Smooth muscle cell of the brain vasculature (primary cell): ENCODE data around the gene PLA2G4D.

ENCODE experiments used
- DNase-seq: peaks from one replicate; pipeline ENCODE4 v3.0.0-alpha.2; 2012; ENCODE audit warnings: low read depth, low spot score

Gene PLA2G4D

DNA sequence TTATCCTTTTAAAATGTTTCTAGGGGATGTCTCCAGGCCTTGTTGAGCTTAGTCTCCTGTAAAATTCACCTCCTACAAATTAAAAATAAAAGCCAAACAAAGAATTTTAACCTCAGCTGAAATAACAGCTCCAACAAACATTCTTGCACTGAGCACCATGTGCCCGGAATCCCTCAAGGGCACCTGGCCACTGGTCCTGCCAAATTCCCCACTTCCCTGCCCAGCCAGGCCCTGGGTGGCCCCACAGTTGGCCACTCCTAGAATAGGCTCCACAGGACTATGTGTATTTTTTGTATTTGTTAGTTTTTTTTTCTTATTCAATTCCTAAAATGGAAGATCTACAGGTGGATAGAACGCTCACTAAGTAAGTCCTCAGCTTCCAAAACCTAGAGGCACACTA lies 40.4 kb downstream of the PLA2G4D start:
- DNase-seq, result no peak

DNA sequence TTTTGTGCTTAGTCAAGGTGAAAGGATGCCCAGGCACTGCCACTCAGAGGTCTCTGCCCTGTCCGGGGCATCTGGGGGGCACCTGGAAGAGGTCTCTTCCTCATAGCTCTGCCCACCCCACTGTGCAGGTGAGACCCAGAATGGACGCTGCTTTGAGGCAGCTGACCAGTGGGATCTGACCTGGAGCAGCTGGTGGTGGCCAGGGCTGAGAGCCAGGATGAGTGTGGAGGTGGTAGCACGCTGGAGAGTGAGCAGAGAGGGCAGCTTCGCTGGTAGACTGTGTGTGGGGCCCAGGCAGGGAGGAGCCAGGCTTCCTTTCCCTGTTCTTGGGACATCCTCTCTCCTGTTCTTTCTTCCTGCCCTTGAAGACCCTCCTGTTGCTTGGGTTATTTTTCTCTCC lies 41.4 kb downstream of the PLA2G4D start:
- DNase-seq, result no peak

DNA sequence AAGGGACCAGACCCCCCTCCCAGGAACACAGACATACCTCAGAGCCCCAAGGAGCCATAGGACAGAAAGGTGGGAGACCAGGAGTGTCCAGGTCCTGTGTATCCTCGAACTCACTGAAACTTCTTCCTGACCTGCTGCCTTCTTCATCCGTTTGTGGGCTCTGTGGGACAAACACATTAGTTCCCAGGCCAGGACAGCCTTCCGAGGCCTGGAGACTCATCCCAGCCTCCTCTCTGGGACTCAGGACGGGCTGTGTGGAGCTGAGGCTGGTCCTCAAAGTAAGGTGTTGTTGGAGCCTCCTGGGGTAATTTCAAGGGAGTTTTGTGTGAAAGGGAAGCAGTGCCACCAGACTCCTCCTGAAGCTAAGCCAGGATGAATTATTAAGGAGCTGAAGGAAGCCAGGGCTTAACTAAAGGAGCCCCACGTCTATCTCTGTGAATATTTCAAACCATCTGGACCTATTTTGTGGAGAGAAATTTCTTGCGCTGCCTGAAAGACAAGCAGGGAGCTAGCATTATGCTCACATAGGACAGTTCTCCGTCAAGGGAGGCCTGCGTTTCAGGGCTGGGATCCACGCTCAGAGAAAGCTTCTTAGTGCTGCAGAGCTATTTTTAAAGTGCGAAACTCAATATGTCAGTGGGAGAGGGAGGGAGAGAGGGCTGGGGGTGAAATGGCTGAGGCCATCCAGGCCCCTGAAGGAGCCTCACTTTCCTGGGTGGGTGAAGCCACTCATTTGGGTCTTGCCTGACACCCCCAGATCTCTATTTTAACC lies 43.7 kb downstream of the PLA2G4D start:
- no peak for DNase-seq

- DNase-seq, result no peak
Observed at GRCh38 chr15:42048821-42049200, 45.6 kb downstream of the PLA2G4D start.

GRCh38 chr15:42048080-42048820 lies 46.1 kb downstream of the PLA2G4D start:
- DNase-seq, result no peak

- no peak for DNase-seq
Observed at GRCh38 chr15:42046597-42046996, 47.8 kb downstream of the PLA2G4D start.

GRCh38 chr15:42045211-42045615 lies 49.1 kb downstream of the PLA2G4D start:
- DNase-seq, result no peak

DNA sequence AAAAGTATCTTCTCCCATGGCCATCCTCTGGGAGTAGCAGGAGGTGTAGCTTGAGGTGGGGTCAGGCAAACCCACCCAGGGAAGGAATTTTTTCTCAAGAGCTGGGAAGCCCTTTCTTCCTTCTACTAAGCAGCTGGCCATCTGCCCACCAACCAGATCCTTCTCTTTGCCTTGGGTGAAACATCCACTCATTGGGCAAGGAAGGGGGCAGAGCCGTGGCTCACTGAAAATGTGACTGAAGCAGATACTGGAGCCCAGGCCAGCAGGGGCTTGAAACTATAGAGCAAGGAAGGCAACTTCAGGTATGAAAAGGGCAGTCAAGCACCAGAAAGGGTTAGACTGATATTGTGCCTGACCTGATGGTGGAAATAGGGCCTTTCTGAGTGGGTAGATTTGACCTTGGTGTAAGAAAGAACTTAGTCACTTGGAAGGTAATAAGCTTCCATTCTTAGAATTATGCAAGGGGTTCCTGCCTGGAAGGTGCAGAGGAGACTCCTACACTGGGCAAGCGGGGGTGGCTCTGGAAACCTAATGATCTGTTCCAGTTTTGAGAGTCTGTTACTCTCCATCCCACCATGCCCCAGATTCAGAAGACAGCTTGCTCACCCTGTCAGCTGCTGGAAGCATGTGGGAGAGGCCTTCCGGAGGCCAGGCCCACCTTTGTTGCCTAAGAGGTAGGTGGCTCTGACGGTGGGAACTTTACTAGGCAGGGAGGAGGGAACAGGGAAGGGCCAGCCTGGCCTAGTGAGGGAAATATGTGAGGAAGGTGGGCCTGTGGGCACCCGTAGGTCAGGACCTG lies 51.6 kb downstream of the PLA2G4D start:
- DNase-seq, result no peak

GRCh38 chr15:42038401-42038800 lies 56.0 kb downstream of the PLA2G4D start:
- DNase-seq, result no peak

- no peak for DNase-seq
Observed at GRCh38 chr15:42037656-42038055, 56.7 kb downstream of the PLA2G4D start.

DNA sequence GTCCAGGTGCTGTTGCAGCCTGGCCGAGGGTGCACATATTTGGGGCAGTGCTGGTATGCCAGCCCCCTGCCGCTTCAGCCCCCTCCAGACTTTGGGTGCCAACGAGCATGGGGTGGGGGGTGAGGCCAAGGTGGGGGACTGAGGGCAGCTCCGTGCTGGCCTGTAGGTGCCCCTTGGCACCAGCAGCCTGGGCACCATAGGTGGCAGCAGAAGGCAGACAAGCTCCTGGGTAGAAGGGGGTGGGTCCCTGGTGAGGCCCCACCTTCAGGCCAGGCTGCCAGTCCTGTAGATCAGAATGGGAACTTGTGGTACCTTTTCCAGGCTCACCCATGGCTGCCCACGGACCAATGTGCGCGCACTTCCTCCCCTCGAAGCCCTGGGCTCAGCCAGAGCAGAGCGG lies 57.4 kb downstream of the PLA2G4D start:
- no peak for DNase-seq

GRCh38 chr15:42036112-42036905 lies 58.1 kb downstream of the PLA2G4D start:
- no peak for DNase-seq

DNA sequence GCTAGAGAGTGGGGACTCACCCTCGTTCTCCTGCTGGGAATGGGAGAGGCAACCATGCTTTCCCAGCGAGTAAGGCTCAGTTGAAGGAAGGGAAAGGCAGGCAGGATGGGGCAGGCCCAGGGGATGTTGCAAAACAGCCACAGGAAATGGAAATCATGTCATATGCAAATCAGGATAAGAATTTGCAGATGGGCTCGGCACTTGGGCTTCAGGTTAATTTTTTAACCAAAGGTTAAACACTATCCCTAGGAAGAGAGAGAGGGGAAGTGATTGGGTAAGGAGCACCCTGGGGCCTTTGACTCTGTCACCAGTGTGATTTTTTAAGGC lies 59.0 kb downstream of the PLA2G4D start:
- no peak for DNase-seq

GRCh38 chr15:42034628-42035434 lies 59.5 kb downstream of the PLA2G4D start:
- no peak for DNase-seq

GRCh38 chr15:42033214-42033873 lies 61.0 kb downstream of the PLA2G4D start:
- DNase-seq, result no peak

DNA sequence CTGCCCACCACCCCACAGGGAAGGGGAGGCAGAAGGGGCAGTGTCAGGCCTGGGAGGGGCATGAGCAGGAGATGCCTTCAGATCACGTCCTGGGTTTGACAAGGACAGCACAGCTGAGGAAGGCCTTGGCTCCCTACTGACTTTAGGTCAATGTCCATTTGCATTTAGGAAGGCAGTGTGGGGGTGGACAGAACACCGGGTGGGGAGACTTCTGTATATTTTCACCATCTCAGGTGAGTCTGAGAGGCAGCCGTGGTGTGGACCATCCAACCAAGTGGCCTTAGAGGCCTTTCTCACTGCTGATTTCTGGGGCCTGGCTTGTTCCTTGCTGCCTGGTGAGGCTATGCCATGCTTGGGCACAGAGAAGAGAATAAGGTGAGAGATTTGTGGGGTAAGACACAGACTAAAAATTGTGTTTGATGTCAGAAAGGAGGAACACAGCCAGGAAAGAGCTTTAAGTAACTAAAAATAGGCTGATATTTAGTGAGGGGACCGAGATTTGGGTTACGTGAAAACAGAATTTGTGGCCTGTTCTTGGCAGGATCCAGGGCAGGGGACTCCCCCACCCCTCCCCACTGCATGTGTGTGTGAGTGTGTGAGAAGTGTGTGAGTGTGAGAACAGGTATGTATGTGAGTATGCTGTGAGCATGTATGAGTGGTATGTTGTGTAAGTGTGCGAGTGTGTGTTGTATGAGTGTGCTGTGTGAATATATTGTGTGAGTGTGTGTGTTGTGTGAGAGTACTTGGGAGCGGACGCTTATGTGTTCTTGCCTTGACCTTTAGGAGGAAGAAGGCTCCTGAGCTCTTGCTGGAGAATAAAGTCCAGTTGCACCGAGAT lies 61.8 kb downstream of the PLA2G4D start:
- DNase-seq, result no peak

- no peak for DNase-seq
Observed at GRCh38 chr15:42031198-42031915, 63.0 kb downstream of the PLA2G4D start.

DNA sequence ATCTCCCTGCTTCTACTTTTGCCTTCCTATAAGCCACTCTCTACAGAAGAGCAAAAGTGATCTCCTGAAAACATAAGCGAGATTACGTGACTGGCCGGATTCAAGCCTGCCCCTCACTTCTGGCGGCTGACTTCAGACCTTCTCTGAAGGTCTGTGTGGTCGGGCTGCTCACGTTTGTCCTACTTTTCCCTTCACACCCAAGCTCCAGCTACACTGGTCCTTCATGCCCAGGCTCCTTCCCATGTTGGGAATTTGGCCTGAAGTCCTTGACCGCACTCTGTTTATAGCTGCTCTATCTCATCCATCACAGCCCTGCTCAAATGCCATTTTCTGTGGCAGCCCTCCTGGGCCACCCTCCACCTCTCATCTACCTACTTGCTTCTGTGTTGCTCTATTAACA lies 66.8 kb downstream of the PLA2G4D start:
- DNase-seq, result no peak

GRCh38 chr15:42024303-42024702 lies 70.1 kb downstream of the PLA2G4D start:
- no peak for DNase-seq
